Muscle layer of colon (tissue), 2 donors: Measurements from ENCODE around the gene CACNA1G.

Source experiments
- H3K27ac ChIP-seq: one replicate; pipeline ENCODE4 v1.7.0; 2013; ENCODE audit warnings: low read depth, mild to moderate bottlenecking, low read length, moderate library complexity
- H3K27me3 ChIP-seq, 2 donors: one replicate each; pipeline ENCODE4 v1.7.0; 2013; ENCODE audit warnings: low read length in 2 of 2, mild to moderate bottlenecking in 2 of 2; ENCODE audit not compliant: insufficient read depth in 2 of 2, control insufficient read depth in 1 of 2
- H3K36me3 ChIP-seq: one replicate; pipeline ENCODE4 v1.7.0; 2013; ENCODE audit warnings: mild to moderate bottlenecking, low read length; ENCODE audit not compliant: insufficient read depth
- H3K4me1 ChIP-seq: one replicate; pipeline ENCODE4 v1.7.0; 2013; ENCODE audit warnings: mild to moderate bottlenecking, low read length; ENCODE audit not compliant: insufficient read depth
- H3K4me3 ChIP-seq, 2 donors: one replicate each; pipeline ENCODE4 v1.7.0; 2013; ENCODE audit warnings: low read length in 2 of 2, low read depth in 1 of 2, mild to moderate bottlenecking in 1 of 2, moderate library complexity in 1 of 2
- H3K9ac ChIP-seq: one replicate; pipeline ENCODE4 v1.7.0; 2013; ENCODE audit warnings: low read length
- H3K9me3 ChIP-seq: one replicate; pipeline ENCODE4 v1.7.0; 2013; ENCODE audit warnings: mild to moderate bottlenecking, low read length
- donor health status: abdominal sarcoma.
- donor health status: Adenocarcinoma of cecum.

The CACNA1G gene

GRCh38 chr17:50638966-50639713 is 78.6 kb downstream of the CACNA1G start:
- Histone ChIP-seq H3K4me3 (no peak overlapping the region), H3K27ac (no peak overlapping the region), H3K27me3 (peaks cover 15 to 27% of the 10 kb centered on the region in 2 donors), H3K9ac (no peak overlapping the region), H3K36me3 (no peaks in the 10 kb centered on the region), H3K9me3 (no peaks in the 10 kb centered on the region), H3K4me1 (peaks cover 24% of the 10 kb centered on the region)

GRCh38 chr17:50640686-50641351 is 80.3 kb downstream of the CACNA1G start:
- H3K4me1 ChIP-seq = peaks cover 13% of the 10 kb centered on the region
- no peaks in the 10 kb centered on the region for H3K9me3 ChIP-seq
- no peak overlapping the region for H3K9ac ChIP-seq
- H3K27me3 ChIP-seq = peaks cover 5 to 11% of the 10 kb centered on the region in 2 donors
- no peaks in the 10 kb centered on the region for H3K36me3 ChIP-seq
- no peak overlapping the region for H3K27ac ChIP-seq
- H3K4me3 ChIP-seq = no peak overlapping the region

- Histone ChIP-seq H3K4me3 (no peak overlapping the region), H3K9me3 (no peaks in the 10 kb centered on the region), H3K27me3 (peaks cover 0 to 5% of the 10 kb centered on the region in 2 donors), H3K4me1 (peaks cover 13% of the 10 kb centered on the region), H3K36me3 (no peaks in the 10 kb centered on the region), H3K9ac (no peak overlapping the region), H3K27ac (no peak overlapping the region)
Observed at GRCh38 chr17:50641357-50641756, 80.8 kb downstream of the CACNA1G start.

- H3K4me3 ChIP-seq = no peak overlapping the region
- no peak overlapping the region for H3K9ac ChIP-seq
- no peaks in the 10 kb centered on the region for H3K36me3 ChIP-seq
- H3K9me3 ChIP-seq = no peaks in the 10 kb centered on the region
- no peaks in the 10 kb centered on the region for H3K27me3 ChIP-seq
- H3K4me1 ChIP-seq = peaks cover 13% of the 10 kb centered on the region
- no peak overlapping the region for H3K27ac ChIP-seq
Observed at GRCh38 chr17:50642071-50642721, 81.7 kb downstream of the CACNA1G start.

GRCh38 chr17:50642722-50643656 is 82.5 kb downstream of the CACNA1G start:
- H3K4me3 ChIP-seq = no peak overlapping the region
- no peaks in the 10 kb centered on the region for H3K9me3 ChIP-seq
- no peak overlapping the region for H3K27ac ChIP-seq
- H3K27me3 ChIP-seq = no peaks in the 10 kb centered on the region
- H3K9ac ChIP-seq = no peak overlapping the region
- peaks cover 13% of the 10 kb centered on the region for H3K4me1 ChIP-seq
- no peaks in the 10 kb centered on the region for H3K36me3 ChIP-seq

- no peaks in the 10 kb centered on the region for H3K36me3 ChIP-seq
- H3K4me1 ChIP-seq = no peaks in the 10 kb centered on the region
- no peaks in the 10 kb centered on the region for H3K27me3 ChIP-seq
Observed at GRCh38 chr17:50645748-50646682, 85.5 kb downstream of the CACNA1G start.

GRCh38 chr17:50647187-50647586 is 86.7 kb downstream of the CACNA1G start:
- Histone ChIP-seq H3K9me3 (no peaks in the 10 kb centered on the region), H3K36me3 (no peaks in the 10 kb centered on the region), H3K4me3 (no peak overlapping the region), H3K27me3 (no peaks in the 10 kb centered on the region), H3K27ac (no peak overlapping the region), H3K9ac (no peak overlapping the region), H3K4me1 (no peaks in the 10 kb centered on the region)

More at GRCh38 chr17:50645748-50646682, 85.5 kb downstream of the CACNA1G start:
- Histone ChIP-seq H3K4me3 (no peak overlapping the region), H3K27ac (no peak overlapping the region), H3K9ac (no peak overlapping the region), H3K9me3 (no peaks in the 10 kb centered on the region)

- no peak overlapping the region for H3K9ac ChIP-seq
- H3K9me3 ChIP-seq = no peaks in the 10 kb centered on the region
- no peaks in the 10 kb centered on the region for H3K27me3 ChIP-seq
- H3K4me3 ChIP-seq = no peak overlapping the region
- no peaks in the 10 kb centered on the region for H3K4me1 ChIP-seq
- no peaks in the 10 kb centered on the region for H3K36me3 ChIP-seq
- no peak overlapping the region for H3K27ac ChIP-seq
Observed at GRCh38 chr17:50649042-50649908, 88.8 kb downstream of the CACNA1G start.

- Histone ChIP-seq H3K9me3 (no peaks in the 10 kb centered on the region), H3K4me1 (no peaks in the 10 kb centered on the region), H3K27ac (no peak overlapping the region), H3K4me3 (no peak overlapping the region), H3K9ac (no peak overlapping the region), H3K27me3 (no peaks in the 10 kb centered on the region), H3K36me3 (no peaks in the 10 kb centered on the region)
Observed at GRCh38 chr17:50651661-50652060, 91.1 kb downstream of the CACNA1G start.
